HL-60 (cell line): ENCODE data around the gene CRYBA4.

Source experiments
- GABPA ChIP-seq: IDR thresholded peaks from 2 replicates; pipeline ENCODE4 v1.6.1; 2012; ENCODE audit warnings: low read depth
- TF ChIP-seq, protein P1 (sequence below): IDR thresholded peaks from one replicate; pipeline ENCODE4 v1.5.1; 2011; ENCODE audit warnings: low read length, control low read depth, inconsistent platforms; ENCODE audit not compliant: insufficient read depth

DNA sequence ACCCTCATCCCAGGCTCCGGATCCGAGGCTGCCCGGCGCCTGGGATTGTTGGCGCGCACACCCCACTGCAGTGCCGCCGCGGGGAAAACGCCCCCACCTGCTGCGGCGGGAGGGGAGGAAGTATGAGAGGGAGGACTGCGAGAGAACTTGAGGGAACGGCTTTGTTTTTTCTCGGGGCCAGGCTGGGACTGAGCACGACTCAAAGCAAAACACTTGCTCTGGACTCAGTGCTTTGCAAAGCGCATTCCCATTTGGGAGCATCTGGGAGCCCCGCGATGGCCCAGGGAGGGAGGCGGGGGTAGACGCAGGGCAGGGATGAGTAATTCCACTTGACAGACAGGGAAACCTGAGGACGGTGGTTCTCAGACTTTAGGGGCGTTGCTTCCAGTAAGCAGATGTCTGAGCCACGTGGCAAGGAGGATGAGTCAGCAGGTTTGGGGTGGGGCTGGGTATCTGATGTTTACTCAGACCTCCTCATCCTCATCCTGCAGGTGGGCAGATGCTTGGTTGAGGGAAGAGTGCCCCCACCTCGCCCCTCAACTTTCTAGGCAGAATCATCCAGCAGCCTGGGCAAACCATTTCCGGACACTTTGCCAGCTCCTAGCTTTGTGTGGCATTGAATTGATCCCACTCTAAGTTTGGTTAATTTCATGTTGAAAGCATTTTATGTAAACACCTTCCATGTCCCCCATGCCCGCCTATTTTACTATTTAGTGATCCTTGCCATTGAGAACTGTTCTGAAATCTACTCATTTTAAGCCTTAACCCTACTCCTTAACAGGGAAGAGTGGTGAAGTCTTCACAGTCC is 37.1 kb downstream of the CRYBA4 start:
- TF ChIP-seq, protein P1, sequence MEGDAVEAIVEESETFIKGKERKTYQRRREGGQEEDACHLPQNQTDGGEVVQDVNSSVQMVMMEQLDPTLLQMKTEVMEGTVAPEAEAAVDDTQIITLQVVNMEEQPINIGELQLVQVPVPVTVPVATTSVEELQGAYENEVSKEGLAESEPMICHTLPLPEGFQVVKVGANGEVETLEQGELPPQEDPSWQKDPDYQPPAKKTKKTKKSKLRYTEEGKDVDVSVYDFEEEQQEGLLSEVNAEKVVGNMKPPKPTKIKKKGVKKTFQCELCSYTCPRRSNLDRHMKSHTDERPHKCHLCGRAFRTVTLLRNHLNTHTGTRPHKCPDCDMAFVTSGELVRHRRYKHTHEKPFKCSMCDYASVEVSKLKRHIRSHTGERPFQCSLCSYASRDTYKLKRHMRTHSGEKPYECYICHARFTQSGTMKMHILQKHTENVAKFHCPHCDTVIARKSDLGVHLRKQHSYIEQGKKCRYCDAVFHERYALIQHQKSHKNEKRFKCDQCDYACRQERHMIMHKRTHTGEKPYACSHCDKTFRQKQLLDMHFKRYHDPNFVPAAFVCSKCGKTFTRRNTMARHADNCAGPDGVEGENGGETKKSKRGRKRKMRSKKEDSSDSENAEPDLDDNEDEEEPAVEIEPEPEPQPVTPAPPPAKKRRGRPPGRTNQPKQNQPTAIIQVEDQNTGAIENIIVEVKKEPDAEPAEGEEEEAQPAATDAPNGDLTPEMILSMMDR: no peak
- no peak for TF ChIP-seq GABPA
